GM19351 (cell line): ENCODE measurements around the gene FGD5.

ENCODE experiments used
- ATAC-seq: cut with Tn5 transposase; IDR thresholded peaks from one replicate; pipeline ENCODE4 v1.9.1; 2021; ENCODE audit warnings: mild to moderate bottlenecking, moderate library complexity; ENCODE audit not compliant: unreplicated experiment

The FGD5 gene

GRCh38 chr3:14787630-14788029 lies 31.1 kb upstream of the FGD5 start:
- ATAC-seq = no peak

- no peak for ATAC-seq
Observed at GRCh38 chr3:14788644-14789043, 30.1 kb upstream of the FGD5 start.

- no peak for ATAC-seq
Observed at GRCh38 chr3:14789221-14789620, 29.5 kb upstream of the FGD5 start.

GRCh38 chr3:14789640-14790285 lies 29.0 kb upstream of the FGD5 start:
- no peak for ATAC-seq

GRCh38 chr3:14791343-14791945 lies 27.3 kb upstream of the FGD5 start:
- no peak for ATAC-seq

- ATAC-seq = no peak
Observed at GRCh38 chr3:14792691-14793121, 26.1 kb upstream of the FGD5 start.

GRCh38 chr3:14793126-14793857 lies 25.5 kb upstream of the FGD5 start:
- ATAC-seq = no peak

- ATAC-seq = no peak
Observed at GRCh38 chr3:14793858-14794234, 24.9 kb upstream of the FGD5 start.

- ATAC-seq = no peak
Observed at GRCh38 chr3:14794435-14794834, 24.3 kb upstream of the FGD5 start.

GRCh38 chr3:14795996-14796395 lies 22.8 kb upstream of the FGD5 start:
- ATAC-seq = no peak

GRCh38 chr3:14796403-14797077 lies 22.2 kb upstream of the FGD5 start:
- ATAC-seq = no peak

GRCh38 chr3:14797731-14798130 lies 21.0 kb upstream of the FGD5 start:
- no peak for ATAC-seq

- ATAC-seq = no peak
Observed at GRCh38 chr3:14798231-14798630, 20.5 kb upstream of the FGD5 start.

- no peak for ATAC-seq
Observed at GRCh38 chr3:14799146-14799545, 19.6 kb upstream of the FGD5 start.

- no peak for ATAC-seq
Observed at GRCh38 chr3:14801031-14801430, 17.7 kb upstream of the FGD5 start.

- ATAC-seq = no peak
Observed at GRCh38 chr3:14801668-14802380, 16.9 kb upstream of the FGD5 start.

GRCh38 chr3:14802381-14802731 lies 16.4 kb upstream of the FGD5 start:
- no peak for ATAC-seq

GRCh38 chr3:14803101-14803980 lies 15.4 kb upstream of the FGD5 start:
- no peak for ATAC-seq

GRCh38 chr3:14803981-14804834 lies 14.6 kb upstream of the FGD5 start:
- ATAC-seq = no peak
